ENCODE data around the gene ATP1A2. TPM values are rescaled to one million over a fixed set of nuclear protein-coding genes. Genes with fewer than 3 reads are reported as not detected.
A peak's percentile ranks its signal among the peaks of the same experiment; 100 is the strongest.

ATP1A2 gene
- total and polyA plus RNA-seq, 2 of the 8 experiments (the other 6 are each of a cell fraction or from before 2014, with no cell fraction given) = 39.7 to 40.8 TPM

GRCh38 chr1:160169553-160170399 is 54.2 kb downstream of the ATP1A2 start (continued):
- TF ChIP-seq, protein P1, sequence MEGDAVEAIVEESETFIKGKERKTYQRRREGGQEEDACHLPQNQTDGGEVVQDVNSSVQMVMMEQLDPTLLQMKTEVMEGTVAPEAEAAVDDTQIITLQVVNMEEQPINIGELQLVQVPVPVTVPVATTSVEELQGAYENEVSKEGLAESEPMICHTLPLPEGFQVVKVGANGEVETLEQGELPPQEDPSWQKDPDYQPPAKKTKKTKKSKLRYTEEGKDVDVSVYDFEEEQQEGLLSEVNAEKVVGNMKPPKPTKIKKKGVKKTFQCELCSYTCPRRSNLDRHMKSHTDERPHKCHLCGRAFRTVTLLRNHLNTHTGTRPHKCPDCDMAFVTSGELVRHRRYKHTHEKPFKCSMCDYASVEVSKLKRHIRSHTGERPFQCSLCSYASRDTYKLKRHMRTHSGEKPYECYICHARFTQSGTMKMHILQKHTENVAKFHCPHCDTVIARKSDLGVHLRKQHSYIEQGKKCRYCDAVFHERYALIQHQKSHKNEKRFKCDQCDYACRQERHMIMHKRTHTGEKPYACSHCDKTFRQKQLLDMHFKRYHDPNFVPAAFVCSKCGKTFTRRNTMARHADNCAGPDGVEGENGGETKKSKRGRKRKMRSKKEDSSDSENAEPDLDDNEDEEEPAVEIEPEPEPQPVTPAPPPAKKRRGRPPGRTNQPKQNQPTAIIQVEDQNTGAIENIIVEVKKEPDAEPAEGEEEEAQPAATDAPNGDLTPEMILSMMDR (IDR thresholded peaks at IDR 0.05; ENCODE audit: control extremely low read depth in 1 of 3, insufficient read depth in 1 of 3, low read depth in 1 of 3, low read length in 3 of 3) = no peak
- no peak for TF ChIP-seq GABPA (IDR thresholded peaks at IDR 0.05; ENCODE audit: borderline replicate concordance, insufficient read depth, low read length)
- TF ChIP-seq RBBP5 (IDR thresholded peaks at IDR 0.05; ENCODE audit: borderline replicate concordance, low read depth, low read length) = peak; percentile 66; the same call in 1 of the 2 replicates
